Activated T-cell treated with anti-CD3 and anti-CD28 coated beads for 1 hour (primary cell): ENCODE results near the gene SLC39A5.
A peak's percentile ranks its signal among the peaks of the same experiment; 100 is the strongest.

Experiments used
- DNase-seq: peaks from one replicate; pipeline ENCODE4 v3.0.0-alpha.2; 2020; ENCODE audit warnings: low read depth

Gene SLC39A5

GRCh38 chr12:56216461-56216860, 13.4 kb upstream of the SLC39A5 start:
- DNase-seq = no peak

- DNase-seq = no peak
Measured at GRCh38 chr12:56219840-56220239, 10.0 kb upstream of the SLC39A5 start.

- no peak for DNase-seq
Measured at GRCh38 chr12:56220611-56221231, 9.1 kb upstream of the SLC39A5 start.

GRCh38 chr12:56221232-56221756, 8.6 kb upstream of the SLC39A5 start:
- DNase-seq = no peak

GRCh38 chr12:56221757-56222530, 7.9 kb upstream of the SLC39A5 start, which contains the start of gene RNF41:
TSS of gene RNF41 (minus strand) at chr12:56221922. CDS start at chr12:56214047, 7,875 bp downstream.
- DNase-seq = peak; percentile 88

GRCh38 chr12:56222531-56222895, 7.3 kb upstream of the SLC39A5 start:
- DNase-seq = no peak

GRCh38 chr12:56223571-56224101, 6.2 kb upstream of the SLC39A5 start:
- no peak for DNase-seq

- peak; percentile 78 for DNase-seq
Measured at GRCh38 chr12:56224102-56224701, 5.6 kb upstream of the SLC39A5 start, which contains the start of gene NABP2. TSS of gene NABP2 (plus strand) at chr12:56224342. CDS start at chr12:56224857, 515 bp downstream.

GRCh38 chr12:56224954-56225353, 4.9 kb upstream of the SLC39A5 start:
- DNase-seq = no peak

GRCh38 chr12:56229082-56229481, 769 bp upstream of the SLC39A5 start:
- DNase-seq = no peak

- no peak for DNase-seq
Measured at GRCh38 chr12:56230432-56231183, 757 bp downstream of the SLC39A5 start.

GRCh38 chr12:56231184-56231582, 1.3 kb downstream of the SLC39A5 start:
- DNase-seq = no peak

- no peak for DNase-seq
Measured at GRCh38 chr12:56234746-56235436, 5.0 kb downstream of the SLC39A5 start.

- DNase-seq = no peak
Measured at GRCh38 chr12:56236091-56236490, 6.2 kb downstream of the SLC39A5 start.

- DNase-seq = no peak
Measured at GRCh38 chr12:56236985-56237384, 7.1 kb downstream of the SLC39A5 start.

- no peak for DNase-seq
Measured at GRCh38 chr12:56237552-56237951, 7.7 kb downstream of the SLC39A5 start.

- no peak for DNase-seq
Measured at GRCh38 chr12:56241424-56242303, 11.8 kb downstream of the SLC39A5 start.

GRCh38 chr12:56242986-56243385, 13.1 kb downstream of the SLC39A5 start:
- no peak for DNase-seq

- no peak for DNase-seq
Measured at GRCh38 chr12:56243731-56244181, 13.9 kb downstream of the SLC39A5 start.

GRCh38 chr12:56244494-56244893, 14.6 kb downstream of the SLC39A5 start:
- DNase-seq = no peak
